Activated T-helper 1 cell treated with anti-CD3 and anti-CD28 coated beads, Interleukin-2, amount 50 U/mL, for 16 hours (primary cell): ENCODE data around the gene TBC1D32.
"Not testable (repeated sequence)": the region's sequence is repeated elsewhere in the genome, so short reads cannot be mapped to it uniquely, and the experiment has no call there.

ENCODE experiments used
- DNase-seq, 2 donors: peaks; one replicate each; pipeline ENCODE4 v3.0.0-alpha.2; 2020; ENCODE audit warnings: low read depth in 1 of 2, low spot score in 1 of 2

The TBC1D32 gene

DNA sequence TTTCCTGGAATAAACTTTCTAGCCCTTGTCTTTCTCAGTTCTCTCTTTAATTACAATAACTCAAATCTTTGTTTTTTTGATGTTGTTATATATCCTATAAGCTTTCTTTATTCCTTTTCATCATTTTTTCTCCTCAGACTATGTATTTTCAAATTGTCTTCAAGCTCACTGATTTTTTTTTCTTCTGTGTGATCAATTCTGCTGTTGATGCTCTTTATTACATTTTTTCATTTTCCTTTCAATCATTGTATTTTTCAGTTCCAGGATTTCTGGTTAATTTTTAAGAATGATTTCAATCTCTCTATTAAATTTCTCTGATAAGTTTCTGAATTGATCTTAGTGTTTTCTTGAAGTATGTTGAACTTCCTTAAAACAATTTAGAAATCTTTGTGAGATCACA, 209.7 kb downstream of the TBC1D32 start:
- no peak for DNase-seq

DNA sequence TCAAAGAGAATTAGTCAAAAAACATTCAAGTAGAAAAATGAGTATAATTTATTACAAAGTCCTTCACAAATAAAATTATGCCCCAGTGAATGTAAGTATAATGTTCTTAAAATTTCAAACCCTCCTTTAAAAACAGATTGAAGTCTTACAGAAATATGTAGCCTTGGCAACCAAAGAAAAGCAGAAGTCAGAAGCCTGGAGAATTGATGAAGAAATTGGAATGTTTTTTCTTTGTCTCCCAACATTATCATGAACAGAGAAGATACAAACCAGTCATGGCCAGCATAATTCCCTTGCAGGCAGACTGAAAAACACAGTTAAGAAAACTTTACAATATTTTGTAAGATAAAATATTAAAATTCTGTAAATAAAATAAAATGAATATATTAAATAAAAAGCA, 221.9 kb downstream of the TBC1D32 start:
- no peak for DNase-seq

DNA sequence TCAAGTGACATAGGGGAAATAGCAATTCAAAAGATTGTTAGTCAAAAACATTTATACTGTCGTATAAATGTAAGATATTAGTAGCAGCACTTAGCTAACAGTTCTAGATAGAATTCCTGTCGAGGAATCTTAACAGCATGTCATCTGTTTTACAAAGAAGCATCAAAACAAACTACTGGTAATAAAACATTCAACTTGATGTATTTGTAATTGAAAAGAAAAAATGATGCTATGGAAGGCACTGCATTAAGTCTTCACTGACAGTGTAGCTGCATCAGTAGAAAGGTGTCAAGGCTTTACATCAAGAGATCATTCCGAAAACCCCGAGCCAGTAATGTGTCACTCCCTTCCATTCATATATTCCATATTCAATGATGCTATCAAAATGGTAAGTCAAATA, 223.5 kb downstream of the TBC1D32 start:
- DNase-seq = no peak

DNA sequence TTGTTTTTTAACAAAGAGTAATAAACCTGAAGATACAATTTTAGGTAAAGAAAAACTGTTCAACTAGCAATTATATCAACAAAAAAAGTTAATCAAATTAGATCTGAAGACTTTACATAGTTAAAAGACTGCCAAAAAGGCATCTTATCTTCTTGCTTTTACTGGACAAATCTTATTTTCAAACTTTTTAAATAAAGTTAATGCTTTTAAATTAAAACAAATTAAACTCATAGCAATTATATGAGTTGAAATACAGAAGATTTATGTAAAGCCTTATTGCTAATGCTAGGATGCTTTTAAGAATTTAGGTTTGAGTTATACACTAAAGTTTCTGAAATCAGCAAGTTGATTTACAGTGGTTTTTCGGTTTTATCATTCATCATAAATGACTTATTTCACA, 227.3 kb downstream of the TBC1D32 start:
- DNase-seq = no peak

DNA sequence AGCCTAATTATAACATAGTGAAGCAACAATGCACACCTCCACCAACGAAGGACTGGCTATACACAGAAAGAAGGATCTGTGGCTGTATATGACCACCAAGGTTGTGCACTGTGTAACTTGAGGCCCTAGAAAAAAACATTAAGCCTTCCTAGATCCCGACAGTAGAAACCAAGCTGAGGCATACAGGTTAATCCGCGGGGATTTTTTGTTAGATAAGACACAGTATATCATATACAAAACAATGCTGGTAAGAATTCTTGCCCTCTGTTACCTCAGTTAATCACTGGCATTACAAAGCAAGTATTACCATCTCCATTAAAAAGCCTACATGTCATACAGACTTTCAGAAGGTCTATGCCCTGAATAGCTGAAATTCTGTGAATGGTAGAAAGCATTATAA, 228.8 kb downstream of the TBC1D32 start:
- DNase-seq = no peak

DNA sequence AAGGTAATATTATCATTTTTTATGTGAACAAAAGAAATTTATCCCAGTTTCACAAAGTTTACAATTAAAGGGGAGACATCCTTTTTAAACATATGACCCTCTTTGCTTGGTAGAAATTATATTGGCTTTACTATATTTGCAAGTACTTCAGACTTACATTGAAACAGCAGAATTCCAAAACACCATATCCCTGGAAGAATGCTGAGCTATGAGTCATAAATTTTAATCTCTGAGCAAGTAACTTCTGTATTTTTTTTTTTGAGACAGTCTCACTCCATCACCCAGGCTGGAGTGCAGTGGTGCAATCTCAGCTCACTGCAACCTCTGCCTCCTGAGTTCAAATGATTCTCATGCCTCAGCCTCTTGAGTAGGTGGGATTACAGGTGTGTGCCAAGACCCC, 240.4 kb downstream of the TBC1D32 start:
- DNase-seq = no peak

DNA sequence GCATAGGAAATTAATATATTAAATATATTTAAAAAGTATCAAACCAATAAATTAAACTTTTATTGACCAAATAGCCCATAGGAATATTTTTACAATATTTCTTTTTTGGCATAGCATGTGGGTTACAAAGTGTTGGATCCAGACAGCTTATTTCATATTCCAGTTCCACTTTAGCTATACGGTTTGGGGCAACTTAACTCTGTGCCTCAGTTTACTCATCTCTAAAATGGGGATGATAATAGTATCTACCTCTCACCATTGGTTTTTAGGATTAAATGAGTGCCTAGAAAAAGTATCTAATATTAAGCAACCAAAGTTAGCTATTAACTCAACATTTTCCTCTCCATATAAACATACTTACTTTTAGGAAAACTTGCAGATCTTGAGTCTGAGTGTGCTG, 243.8 kb downstream of the TBC1D32 start:
- DNase-seq = no peak

DNA sequence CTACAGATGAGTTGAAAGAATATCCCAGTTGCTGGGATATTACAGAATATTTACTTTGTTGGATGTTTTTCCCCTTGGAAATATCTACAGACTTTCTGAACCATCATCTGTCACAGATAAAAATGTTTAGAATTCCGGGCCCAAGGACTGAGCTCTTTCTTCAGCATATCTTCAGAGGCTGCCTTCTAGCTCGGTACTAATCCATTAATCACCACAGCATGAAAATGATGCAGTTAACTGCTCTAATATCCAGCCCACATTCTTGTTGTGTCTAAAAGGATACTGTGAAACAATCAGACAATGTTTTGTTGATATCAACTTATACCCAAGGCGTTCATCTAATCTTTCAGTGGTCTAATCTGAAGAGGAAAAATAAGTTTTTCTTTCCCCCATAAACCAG, 247.4 kb downstream of the TBC1D32 start:
- DNase-seq = no peak

DNA sequence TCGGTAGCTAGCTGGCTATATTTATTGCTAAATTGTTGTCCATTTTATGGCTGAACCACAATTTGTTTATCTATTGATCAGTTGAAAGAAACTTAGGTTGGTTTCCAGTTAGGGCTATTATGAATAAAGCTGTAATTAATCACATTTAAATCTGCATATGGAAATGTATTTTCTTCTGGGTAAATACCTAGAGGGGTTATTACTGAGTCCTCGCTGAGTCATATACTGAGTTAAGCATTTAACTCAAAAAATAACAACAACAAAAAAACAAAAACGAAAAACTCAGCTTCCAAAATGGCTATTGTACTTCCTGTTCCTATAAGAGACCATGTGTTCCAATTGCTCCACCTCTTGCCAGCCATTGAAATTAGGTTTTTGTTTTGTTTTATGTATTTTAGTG, 258.2 kb downstream of the TBC1D32 start:
- no peak for DNase-seq

DNA sequence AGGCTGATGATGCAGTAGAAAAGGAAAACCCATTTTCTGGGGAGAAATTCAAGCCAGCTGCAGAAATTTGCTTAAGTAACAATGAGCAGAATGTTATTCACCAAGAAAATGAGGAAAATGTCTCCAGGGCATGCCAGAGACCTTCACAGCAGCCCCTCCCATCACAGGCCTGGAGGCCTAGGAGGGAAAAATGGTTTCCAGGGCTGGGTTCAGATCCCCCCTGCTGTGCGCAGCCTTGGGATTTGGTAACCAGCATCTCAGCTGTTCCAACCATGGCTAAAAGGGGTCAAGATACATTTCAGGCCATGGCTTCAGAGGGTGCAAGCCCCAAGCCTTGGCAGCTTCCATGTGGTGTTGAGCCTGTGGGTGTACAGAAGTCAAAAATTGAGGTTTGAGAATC, 265.5 kb downstream of the TBC1D32 start:
- DNase-seq = not testable (repeated sequence)

DNA sequence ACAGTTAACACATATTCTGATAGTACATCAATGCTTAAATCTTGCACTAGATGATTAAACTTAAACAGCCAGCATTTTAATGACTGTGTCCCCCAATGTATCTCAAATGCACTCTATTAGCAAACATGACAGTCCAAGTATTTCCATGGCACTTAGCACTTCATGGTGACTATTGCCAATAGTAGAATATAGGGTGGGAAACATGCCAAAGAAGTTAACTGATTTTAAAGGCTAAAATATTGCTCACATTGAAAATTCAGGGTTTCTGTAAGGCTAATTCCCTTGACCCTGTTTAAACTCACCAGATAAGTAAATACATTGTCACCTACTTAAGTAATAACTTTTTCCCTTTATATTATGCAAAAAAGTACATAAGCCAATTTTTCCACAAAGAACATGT, 266.9 kb downstream of the TBC1D32 start:
- DNase-seq = no peak

DNA sequence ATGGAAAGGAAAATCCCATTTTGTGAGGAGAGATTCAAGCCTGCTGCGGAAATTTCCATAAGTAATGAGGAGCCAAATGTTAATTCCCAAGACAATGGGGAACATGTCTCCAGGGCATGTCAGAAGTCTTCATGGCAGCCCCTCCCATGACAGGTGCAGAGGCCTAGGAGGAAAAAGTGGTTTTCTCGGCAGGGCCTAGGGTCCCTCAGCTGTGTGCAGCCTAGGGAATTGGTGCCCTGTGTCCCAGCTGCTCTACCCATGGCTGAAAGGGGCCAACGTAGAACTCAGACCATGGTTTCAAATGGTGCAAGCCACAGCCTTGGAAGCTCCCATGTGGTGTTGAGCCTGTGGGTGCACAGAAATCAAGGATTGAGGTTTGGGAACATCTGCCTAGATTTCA, 269.9 kb downstream of the TBC1D32 start:
- DNase-seq = no peak

DNA sequence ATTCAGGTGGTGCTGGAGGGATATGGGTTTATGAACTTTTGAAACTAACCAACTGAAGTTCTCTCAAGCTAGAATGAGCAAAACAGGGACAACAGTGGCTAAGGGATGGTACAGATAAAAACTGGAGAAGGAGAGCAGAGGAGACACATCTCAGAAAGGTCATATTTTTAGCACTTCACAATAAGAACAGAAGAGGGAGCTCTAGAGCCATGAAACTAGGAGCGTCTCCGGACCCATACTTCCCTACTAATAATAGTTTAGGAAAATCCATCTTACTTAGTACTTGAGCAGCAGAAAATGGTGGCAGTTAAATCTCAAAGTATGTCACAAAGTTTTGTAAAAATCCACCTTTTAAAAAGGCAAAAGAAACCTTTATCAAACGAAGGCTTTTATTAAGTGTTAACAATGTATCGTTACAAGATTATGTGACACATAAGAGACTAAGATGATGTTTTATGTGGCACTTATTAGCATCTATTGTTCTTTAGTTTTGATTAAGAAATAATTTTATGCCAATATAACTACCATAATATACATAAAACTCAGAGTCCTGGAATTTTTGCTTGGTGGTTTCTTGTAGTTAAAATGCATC, 278.6 kb downstream of the TBC1D32 start:
- DNase-seq = no peak

DNA sequence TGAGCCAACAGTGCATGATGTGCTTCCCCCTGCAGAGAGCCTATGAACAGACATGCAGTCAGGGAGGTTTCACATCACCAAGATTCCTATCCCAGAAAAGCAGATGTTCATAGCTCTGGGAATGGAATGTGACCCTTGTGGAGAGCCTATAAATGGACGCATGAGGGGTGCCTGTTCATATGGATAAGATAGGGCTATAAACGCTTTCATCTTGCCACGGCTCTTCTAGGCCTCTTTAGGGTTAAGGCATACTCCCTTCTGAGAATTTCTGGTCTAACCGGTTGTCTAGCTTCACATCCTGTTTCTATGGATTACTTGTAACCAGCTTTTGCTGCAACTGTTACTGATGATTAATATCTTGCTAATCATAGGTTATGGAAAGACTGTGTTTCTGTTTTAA, 285.7 kb downstream of the TBC1D32 start:
- not testable (repeated sequence) for DNase-seq

DNA sequence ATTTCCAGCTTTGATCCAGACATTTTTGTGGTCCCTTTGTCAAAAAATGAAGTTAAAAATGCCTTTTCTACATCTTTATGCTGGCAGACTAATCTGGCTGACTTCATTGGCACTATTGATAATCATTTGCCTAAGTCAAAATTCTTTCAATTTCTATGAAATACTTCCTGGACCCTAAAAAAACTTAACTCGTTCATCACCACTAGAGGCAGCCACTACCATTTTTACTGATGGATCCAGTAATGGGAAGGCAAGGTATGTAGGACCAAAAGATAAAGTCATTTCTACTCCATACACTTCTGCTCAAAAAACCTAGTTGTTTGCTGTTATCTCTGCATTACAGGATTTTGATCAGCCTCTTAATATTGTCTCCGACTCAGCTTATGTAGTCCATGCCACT, 289.4 kb downstream of the TBC1D32 start:
- not testable (repeated sequence) for DNase-seq

DNA sequence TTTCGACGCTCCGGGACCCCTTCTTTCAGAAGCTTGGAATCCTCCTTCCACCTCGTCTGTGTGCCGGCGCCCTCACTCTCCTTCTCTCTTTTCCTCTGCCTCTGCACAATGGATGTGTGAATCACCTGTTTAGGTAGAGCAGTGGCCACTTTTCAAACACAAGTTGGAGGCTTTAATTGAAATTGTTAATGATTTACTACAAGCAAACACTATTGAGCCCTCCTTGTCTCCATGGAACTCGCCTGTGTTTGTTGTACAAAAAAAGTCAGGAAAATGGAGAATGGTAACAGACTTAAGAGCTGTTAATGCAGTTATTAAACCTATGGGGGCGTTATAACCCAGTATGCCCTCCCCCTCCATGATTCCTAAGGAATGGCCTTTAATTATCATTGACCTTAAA, 290.6 kb downstream of the TBC1D32 start:
- DNase-seq = not testable (repeated sequence)

DNA sequence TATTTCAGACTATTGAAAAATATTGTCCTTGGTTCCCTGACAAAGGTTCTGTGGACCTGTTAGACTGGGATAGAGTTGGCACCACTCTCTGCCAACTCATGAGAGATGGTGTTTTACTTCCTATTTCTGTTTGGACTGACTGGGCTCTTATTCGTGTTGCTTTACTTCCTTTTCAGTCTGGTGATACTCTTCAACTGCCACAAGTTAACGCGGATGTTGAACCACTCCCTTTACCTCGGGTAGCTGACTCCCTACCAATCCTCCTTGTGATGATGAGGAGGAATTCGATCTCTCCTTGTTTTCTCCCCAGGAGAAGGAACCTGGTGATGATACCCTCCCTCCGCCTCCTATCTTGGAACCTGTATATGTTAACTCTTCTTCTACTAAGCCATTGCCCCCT, 291.1 kb downstream of the TBC1D32 start:
- not testable (repeated sequence) for DNase-seq

DNA sequence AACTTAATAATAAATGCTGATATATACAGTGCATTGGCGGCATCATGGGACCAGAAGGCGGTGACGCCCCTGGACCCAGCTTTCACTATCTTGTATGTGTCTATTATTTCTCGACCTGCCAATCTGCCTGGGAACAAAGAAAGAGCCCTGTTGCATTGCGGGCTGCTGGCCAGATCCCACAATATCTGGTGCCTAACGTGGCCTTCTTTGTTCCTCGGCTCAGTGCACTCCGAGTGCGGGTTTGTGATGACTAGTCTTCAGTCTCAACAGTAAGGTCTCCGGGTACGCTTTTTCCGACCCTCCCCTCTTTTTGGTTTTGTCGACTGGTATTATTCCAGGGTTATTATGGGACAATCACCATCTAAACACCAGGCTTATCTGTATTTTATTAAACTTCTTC, 291.5 kb downstream of the TBC1D32 start:
- DNase-seq = no peak

DNA sequence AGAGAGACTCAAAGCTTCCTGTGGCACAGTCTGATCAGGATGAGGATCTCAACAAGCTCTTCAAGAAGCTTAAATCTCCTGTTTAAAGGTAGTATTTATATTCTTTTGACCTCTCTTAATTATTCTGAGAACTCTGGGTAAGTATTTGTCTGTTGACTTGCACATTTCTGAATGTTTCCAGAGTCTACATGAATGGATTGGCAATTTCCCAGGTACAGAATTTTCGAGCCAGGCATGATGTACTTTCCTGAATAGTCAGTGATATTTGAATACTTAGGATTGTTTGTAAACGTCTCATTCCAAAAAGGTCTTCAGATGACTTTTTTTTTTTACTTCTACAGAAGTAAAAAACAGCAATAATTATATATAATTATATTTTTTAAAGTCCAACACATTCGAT, 293.4 kb downstream of the TBC1D32 start:
- no peak for DNase-seq

DNA sequence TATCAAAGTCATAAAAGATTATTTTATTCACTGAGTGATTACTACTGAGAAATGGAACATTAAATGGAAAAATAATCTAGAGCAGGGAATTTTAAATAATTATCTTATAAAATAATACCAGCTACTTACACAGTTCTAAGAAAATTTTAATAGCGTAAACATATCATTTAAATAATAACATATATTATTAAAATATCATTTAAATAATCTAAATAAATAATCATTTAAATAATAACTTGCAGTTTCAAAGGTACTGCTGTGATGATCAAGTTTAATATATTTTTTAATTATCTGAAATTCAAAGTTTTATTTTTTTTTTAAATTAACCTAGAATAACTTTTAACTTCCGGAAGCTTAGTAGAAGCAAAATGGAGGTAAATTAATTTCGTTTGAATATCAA, 301.2 kb downstream of the TBC1D32 start:
- no peak for DNase-seq

DNA sequence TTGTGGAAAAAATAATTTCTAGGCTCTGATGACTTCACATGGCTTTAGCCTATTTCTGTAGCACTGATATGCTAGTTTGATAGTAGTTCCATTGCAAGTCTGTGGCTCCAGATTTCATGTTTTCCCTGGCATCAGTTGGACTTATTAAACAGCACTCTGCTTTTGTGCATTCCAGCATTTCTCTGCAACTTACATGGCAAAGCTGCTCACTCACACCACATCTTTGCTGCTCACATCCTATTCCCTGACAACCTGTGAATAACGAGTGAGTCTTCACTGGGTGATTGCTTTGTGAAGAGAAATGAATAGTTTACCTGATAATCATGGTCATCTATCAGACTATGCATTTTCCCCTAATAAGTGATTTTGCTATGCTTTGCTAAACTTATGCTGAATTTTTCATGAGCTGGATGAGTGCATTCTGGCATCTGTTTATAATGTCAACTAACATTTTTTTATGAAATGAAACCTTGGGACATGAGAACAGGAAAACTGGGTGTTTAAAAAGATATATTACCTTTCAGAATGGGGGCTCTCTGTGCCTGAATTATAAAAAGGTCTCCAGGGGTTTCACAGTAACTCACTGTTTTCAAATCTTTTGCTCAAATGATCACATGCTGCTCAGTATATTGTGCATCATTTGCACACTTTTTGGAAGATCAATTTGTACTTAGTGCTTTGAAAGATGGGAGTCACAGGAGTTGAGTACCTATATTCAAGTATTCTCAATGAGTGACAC, 301.8 kb downstream of the TBC1D32 start:
- DNase-seq = no peak
